Endothelial cell (in vitro differentiated cells): Measurements from ENCODE around the gene GRM8. TPM values are rescaled to one million over a fixed set of nuclear protein-coding genes. Genes with fewer than 3 reads are reported as not detected.

Source experiments
- DNase-seq: peaks from one replicate; pipeline ENCODE4 v3.0.0; 2021; ENCODE audit warnings: low spot score
- H3K27ac Mint-ChIP-seq: one replicate; pipeline ENCODE4 v1.8.0; 2021; ENCODE audit warnings: mixed read lengths, inconsistent platforms; ENCODE audit not compliant: unreplicated experiment
- H3K27me3 Mint-ChIP-seq: one replicate; pipeline ENCODE4 v1.8.0; 2021; ENCODE audit warnings: mild to moderate bottlenecking, moderate library complexity, mixed read lengths, inconsistent platforms; ENCODE audit not compliant: unreplicated experiment
- H3K36me3 Mint-ChIP-seq: one replicate; pipeline ENCODE4 v1.8.0; 2021; ENCODE audit warnings: mild to moderate bottlenecking, low read depth, mixed read lengths, inconsistent platforms; ENCODE audit not compliant: unreplicated experiment
- H3K4me1 Mint-ChIP-seq: one replicate; pipeline ENCODE4 v1.8.0; 2021; ENCODE audit warnings: mild to moderate bottlenecking, mixed read lengths, inconsistent platforms; ENCODE audit not compliant: unreplicated experiment
- H3K4me3 Mint-ChIP-seq: one replicate; pipeline ENCODE4 v1.8.0; 2021; ENCODE audit warnings: mild to moderate bottlenecking, mixed read lengths, inconsistent platforms; ENCODE audit not compliant: unreplicated experiment
- H3K9me3 Mint-ChIP-seq: one replicate; pipeline ENCODE4 v1.8.0; 2021; ENCODE audit warnings: mixed read lengths, inconsistent platforms; ENCODE audit not compliant: unreplicated experiment
- total RNA-seq: library from RNA; stranded (reverse); fragmentation: NEBNext Ultra II Directional; extraction: Animal tissue kit (Norgen Biotek cat#: 25700); gene quantifications from one replicate; pipeline ENCODE4 v1.2.1, GENCODE V29; 2021; ENCODE audit not compliant: unreplicated experiment
- TF ChIP-seq, protein P1 (sequence below): fragments of 200-600 bp; sonication (generic); IDR thresholded peaks from one replicate; pipeline ENCODE4 v1.5.0; 2021; ENCODE audit warnings: antibody characterized with exemption; ENCODE audit not compliant: unreplicated experiment

GRM8 gene
- total RNA-seq, 1 donor from 2014 or later: 1.5 TPM

- no peak for DNase-seq
- Mint-ChIP-seq H3K4me1 (peaks cover 11% of the 10 kb centered on the region), H3K27me3 (no peaks in the 10 kb centered on the region), H3K36me3 (no peaks in the 10 kb centered on the region), H3K27ac (no peak overlapping the region), H3K9me3 (no peaks in the 10 kb centered on the region), H3K4me3 (no peak overlapping the region)
- TF ChIP-seq, protein P1, sequence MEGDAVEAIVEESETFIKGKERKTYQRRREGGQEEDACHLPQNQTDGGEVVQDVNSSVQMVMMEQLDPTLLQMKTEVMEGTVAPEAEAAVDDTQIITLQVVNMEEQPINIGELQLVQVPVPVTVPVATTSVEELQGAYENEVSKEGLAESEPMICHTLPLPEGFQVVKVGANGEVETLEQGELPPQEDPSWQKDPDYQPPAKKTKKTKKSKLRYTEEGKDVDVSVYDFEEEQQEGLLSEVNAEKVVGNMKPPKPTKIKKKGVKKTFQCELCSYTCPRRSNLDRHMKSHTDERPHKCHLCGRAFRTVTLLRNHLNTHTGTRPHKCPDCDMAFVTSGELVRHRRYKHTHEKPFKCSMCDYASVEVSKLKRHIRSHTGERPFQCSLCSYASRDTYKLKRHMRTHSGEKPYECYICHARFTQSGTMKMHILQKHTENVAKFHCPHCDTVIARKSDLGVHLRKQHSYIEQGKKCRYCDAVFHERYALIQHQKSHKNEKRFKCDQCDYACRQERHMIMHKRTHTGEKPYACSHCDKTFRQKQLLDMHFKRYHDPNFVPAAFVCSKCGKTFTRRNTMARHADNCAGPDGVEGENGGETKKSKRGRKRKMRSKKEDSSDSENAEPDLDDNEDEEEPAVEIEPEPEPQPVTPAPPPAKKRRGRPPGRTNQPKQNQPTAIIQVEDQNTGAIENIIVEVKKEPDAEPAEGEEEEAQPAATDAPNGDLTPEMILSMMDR: no peak
Observed at GRCh38 chr7:127154101-127154500, 98.6 kb downstream of the GRM8 start.

GRCh38 chr7:127153315-127153714 lies 99.4 kb downstream of the GRM8 start:
- no peak overlapping the region for H3K27ac Mint-ChIP-seq
- H3K9me3 Mint-ChIP-seq: no peaks in the 10 kb centered on the region
- TF ChIP-seq, protein P1: no peak
- H3K36me3 Mint-ChIP-seq: no peaks in the 10 kb centered on the region
- H3K4me3 Mint-ChIP-seq: no peak overlapping the region
- H3K4me1 Mint-ChIP-seq: peaks cover 11% of the 10 kb centered on the region
- no peak for DNase-seq
- H3K27me3 Mint-ChIP-seq: no peaks in the 10 kb centered on the region

DNA sequence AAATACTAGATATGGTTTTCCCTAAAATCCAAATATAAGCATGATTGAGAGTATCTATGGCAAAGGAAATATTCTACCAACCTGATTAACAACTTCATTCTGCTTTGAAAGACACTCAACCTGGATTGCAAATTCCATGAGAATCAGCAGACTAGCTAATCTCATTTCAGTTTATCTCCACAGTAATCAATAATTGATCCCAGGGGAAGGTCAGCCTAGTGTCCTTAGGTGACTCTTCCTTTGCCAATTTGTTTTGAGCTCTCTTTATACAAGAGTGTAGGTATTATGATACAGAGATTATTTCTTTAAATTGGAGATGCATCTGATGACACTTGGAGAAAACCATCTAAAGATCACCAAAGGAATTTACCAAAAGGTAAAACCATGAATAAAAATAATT lies 100.3 kb downstream of the GRM8 start:
- Mint-ChIP-seq H3K9me3 (no peaks in the 10 kb centered on the region), H3K4me1 (peaks cover 11% of the 10 kb centered on the region), H3K27me3 (no peaks in the 10 kb centered on the region), H3K36me3 (no peaks in the 10 kb centered on the region), H3K4me3 (no peak overlapping the region), H3K27ac (no peak overlapping the region)
- TF ChIP-seq, protein P1: no peak
- DNase-seq: no peak

GRCh38 chr7:127151379-127151778 lies 101.4 kb downstream of the GRM8 start:
- H3K4me3 Mint-ChIP-seq: no peak overlapping the region
- H3K36me3 Mint-ChIP-seq: no peaks in the 10 kb centered on the region
- no peak for DNase-seq
- no peaks in the 10 kb centered on the region for H3K27me3 Mint-ChIP-seq
- H3K4me1 Mint-ChIP-seq: peaks cover 11% of the 10 kb centered on the region
- TF ChIP-seq, protein P1: no peak
- H3K27ac Mint-ChIP-seq: no peak overlapping the region
- H3K9me3 Mint-ChIP-seq: no peaks in the 10 kb centered on the region

- no peak for DNase-seq
- Mint-ChIP-seq H3K36me3 (no peaks in the 10 kb centered on the region), H3K27ac (no peak overlapping the region), H3K4me1 (peaks cover 11% of the 10 kb centered on the region), H3K27me3 (no peaks in the 10 kb centered on the region), H3K9me3 (no peaks in the 10 kb centered on the region), H3K4me3 (no peak overlapping the region)
- TF ChIP-seq, protein P1: no peak
Observed at GRCh38 chr7:127150543-127150942, 102.2 kb downstream of the GRM8 start.
